HG03457 (cell line): Measurements from ENCODE around the gene DHCR24.

Experiments
- ATAC-seq: cut with Tn5 transposase; IDR thresholded peaks from one replicate; pipeline ENCODE4 v1.9.1; 2021; ENCODE audit warnings: moderate number of reproducible peaks; ENCODE audit not compliant: unreplicated experiment

The DHCR24 gene

GRCh38 chr1:54818461-54819194 is 68.4 kb downstream of the DHCR24 start:
- ATAC-seq, result no peak

GRCh38 chr1:54816951-54817350 is 70.0 kb downstream of the DHCR24 start:
- no peak for ATAC-seq

- ATAC-seq, result no peak
Measured at GRCh38 chr1:54816130-54816529, 70.9 kb downstream of the DHCR24 start.

GRCh38 chr1:54815086-54815876 is 71.7 kb downstream of the DHCR24 start:
- no peak for ATAC-seq

- no peak for ATAC-seq
Measured at GRCh38 chr1:54814571-54814970, 72.4 kb downstream of the DHCR24 start.

- ATAC-seq, result no peak
Measured at GRCh38 chr1:54814126-54814498, 72.9 kb downstream of the DHCR24 start.

GRCh38 chr1:54813485-54814125 is 73.4 kb downstream of the DHCR24 start:
- no peak for ATAC-seq

- no peak for ATAC-seq
Measured at GRCh38 chr1:54812801-54813484, 74.1 kb downstream of the DHCR24 start.

- ATAC-seq, result no peak
Measured at GRCh38 chr1:54811739-54812655, 75.0 kb downstream of the DHCR24 start.

GRCh38 chr1:54811066-54811465 is 75.9 kb downstream of the DHCR24 start:
- ATAC-seq, result no peak

GRCh38 chr1:54810153-54810942 is 76.6 kb downstream of the DHCR24 start:
- no peak for ATAC-seq

- ATAC-seq, result no peak
Measured at GRCh38 chr1:54809496-54810074, 77.4 kb downstream of the DHCR24 start.

- ATAC-seq, result no peak
Measured at GRCh38 chr1:54808443-54809207, 78.4 kb downstream of the DHCR24 start.

GRCh38 chr1:54807756-54808155 is 79.2 kb downstream of the DHCR24 start:
- no peak for ATAC-seq

- no peak for ATAC-seq
Measured at GRCh38 chr1:54806931-54807611, 79.9 kb downstream of the DHCR24 start.

- ATAC-seq, result no peak
Measured at GRCh38 chr1:54805981-54806381, 81.0 kb downstream of the DHCR24 start.

- no peak for ATAC-seq
Measured at GRCh38 chr1:54805466-54805865, 81.5 kb downstream of the DHCR24 start.
